HCT116 (cell line): ENCODE results near the gene ERVV-1. TPM values are rescaled to one million over a fixed set of nuclear protein-coding genes. Genes with fewer than 3 reads are reported as not detected.

Source experiments
- ATAC-seq: fragments of 200-7000 bp; cut with Tn5 transposase; 2 replicates; pipeline ENCODE4 v1.9.1; 2020; ENCODE audit warnings: mild to moderate bottlenecking, moderate library complexity
- Bru-seq: library from RNA; stranded (reverse); fragments of 400-500 nt; gene quantifications from one replicate; lab custom pipeline; 2021; lab: Mats Ljungman, UMichigan
- BruChase-seq, 2 experiments: library from RNA; stranded (reverse); fragments of 400-500 nt; gene quantifications; one replicate each; lab custom pipeline; 2021; lab: Mats Ljungman, UMichigan
- BruUV-seq: library from RNA; stranded (reverse); fragments of 400-500 nt; replicated peaks from 2 replicates; lab custom pipeline; 2021; lab: Mats Ljungman, UMichigan
- CTCF ChIA-PET: fragments of 300-600 bp; sonication (Branson Sonifier 250); formaldehyde crosslinking; loops from one replicate; lab custom pipeline; 2021; ENCODE audit warnings: antibody characterized with exemption; lab: Charles Lee
- POLR2A ChIA-PET: fragments of 300-600, 350-600 bp; sonication (Branson Sonifier 250); formaldehyde crosslinking; loops from one replicate; lab custom pipeline; 2021; ENCODE audit warnings: antibody characterized with exemption; lab: Charles Lee
- RAD21 ChIA-PET, 2 experiments: fragments of 300-600 bp; sonication (Branson Sonifier 250); formaldehyde crosslinking; loops; one replicate each; lab custom pipeline; 2023; ENCODE audit warnings: low total read pairs in 2 of 2; ENCODE audit not compliant: uncharacterized antibody in 2 of 2, unreplicated experiment in 2 of 2, low non-redundant PET in 1 of 2; lab: Charles Lee
- DNase-seq: peaks from one replicate; pipeline ENCODE4 v3.0.0-alpha.2; 2010; ENCODE audit warnings: low read depth, low spot score
- H2AFZ ChIP-seq: fragments of 200-600 bp; shearing (Covaris generic), sonication (generic); 2 replicates; pipeline ENCODE4 v1.6.1; 2017; ENCODE audit warnings: low read depth, mixed run types, mixed read lengths, antibody characterized with exemption, low read length; ENCODE audit not compliant: poor library complexity, severe bottlenecking
- H3K27ac ChIP-seq: 2 replicates; pipeline ENCODE4 v1.5.1; 2012; ENCODE audit warnings: low read depth, low read length
- H3K27me3 ChIP-seq: fragments of 200-600 bp; sonication (generic); 2 replicates; pipeline ENCODE4 v1.6.1; 2016; ENCODE audit warnings: mixed run types, low read length, mixed read lengths; ENCODE audit not compliant: insufficient read depth
- H3K36me3 ChIP-seq, 2 experiments: fragments of 200-500 bp in 1 of 2; fragments of 200-600 bp in 1 of 2; sonication (Bioruptor generic) in 1 of 2; sonication (generic) in 1 of 2; 2 replicates each; pipeline versions ENCODE4 v1.5.1 to v1.6.1; 2014 to 2016; ENCODE audit warnings: low read length in 2 of 2, inconsistent platforms in 1 of 2, mixed read lengths in 1 of 2, mixed run types in 1 of 2; ENCODE audit not compliant: insufficient read depth in 2 of 2, control insufficient read depth in 1 of 2
- H3K4me1 ChIP-seq, 2 experiments: fragments of 200-600 bp in 1 of 2; sonication (generic) in 1 of 2; 2 replicates each; pipeline versions ENCODE4 v1.5.1 to v1.6.1; 2012 to 2017; ENCODE audit warnings: low read length in 2 of 2, inconsistent platforms in 1 of 2, mild to moderate bottlenecking in 1 of 2, mixed read lengths in 1 of 2, mixed run types in 1 of 2, moderate library complexity in 1 of 2; ENCODE audit not compliant: insufficient read depth in 2 of 2, control insufficient read depth in 1 of 2
- H3K4me2 ChIP-seq: fragments of 200-600 bp; sonication (generic); 2 replicates; pipeline ENCODE4 v1.6.1; 2017; ENCODE audit warnings: mixed run types, low read length, mixed read lengths
- H3K4me3 ChIP-seq, 2 experiments: fragments of 200-600 bp in 1 of 2; sonication (generic) in 1 of 2; replicated peaks in 1 of 2; 2 replicates each; pipeline ENCODE4 v1.5.1; 2011 to 2016; ENCODE audit warnings: low read length in 2 of 2, control low read depth in 1 of 2, low read depth in 1 of 2, mild to moderate bottlenecking in 1 of 2, mixed read lengths in 1 of 2, mixed run types in 1 of 2
- H3K79me2 ChIP-seq: fragments of 200-600 bp; sonication (generic); 2 replicates; pipeline ENCODE4 v1.6.1; 2017; ENCODE audit warnings: mild to moderate bottlenecking, mixed run types, low read length, moderate library complexity, mixed read lengths; ENCODE audit not compliant: insufficient read depth
- H3K9ac ChIP-seq: fragments of 200-600 bp; sonication (generic); 2 replicates; pipeline ENCODE4 v1.6.1; 2016; ENCODE audit warnings: low read length, mixed read lengths
- H3K9me2 ChIP-seq: fragments of 200-600 bp; sonication (generic), shearing (Covaris generic); 2 replicates; pipeline ENCODE4 v1.6.1; 2017; ENCODE audit warnings: mixed run types, mild to moderate bottlenecking, moderate library complexity; ENCODE audit not compliant: insufficient read depth
- H3K9me3 ChIP-seq, 2 experiments: fragments of 200-500 bp in 1 of 2; fragments of 200-600 bp in 1 of 2; sonication (Bioruptor generic) in 1 of 2; sonication (generic) in 1 of 2; 2 replicates each; pipeline ENCODE4 v1.6.1; 2014 to 2017; ENCODE audit warnings: low read length in 2 of 2, mixed read lengths in 2 of 2, inconsistent platforms in 1 of 2, low read depth in 1 of 2, mild to moderate bottlenecking in 1 of 2, mixed run types in 1 of 2, moderate library complexity in 1 of 2; ENCODE audit not compliant: control insufficient read depth in 1 of 2, insufficient read depth in 1 of 2
- H4K20me1 ChIP-seq: fragments of 200-600 bp; sonication (generic), shearing (Covaris generic); 2 replicates; pipeline ENCODE4 v1.6.1; 2017; ENCODE audit warnings: mixed run types, mild to moderate bottlenecking, moderate library complexity; ENCODE audit not compliant: insufficient read depth
- CBX3 ChIP-seq: IDR thresholded peaks from 2 replicates; pipeline ENCODE4 v1.6.1; 2012; ENCODE audit warnings: low read depth
- FOSL1 ChIP-seq: IDR thresholded peaks from 2 replicates; pipeline ENCODE4 v1.6.1; 2012; ENCODE audit warnings: low read depth
- ZFX ChIP-seq: fragments of 450-650 bp; IDR thresholded peaks from 2 replicates; pipeline ENCODE4 v1.6.1; 2017
- intact Hi-C: fragments of 100-400 bp; cut with micrococcal nuclease; formaldehyde crosslinking; loops from 2 replicates; pipeline ENCODE4 v1.10.0; 2022
- long read RNA-seq: library from polyadenylated mRNA; unstranded; transcript quantifications from one replicate; pipeline ENCODE4 v2.0.0, GENCODE V29; 2021; ENCODE audit not compliant: unreplicated experiment
- polyA plus RNA-seq: library from polyadenylated mRNA; unstranded; fragments of >200 nt; gene quantifications from 2 replicates; pipeline ENCODE4 v1.2.1, GENCODE V29; 2012; ENCODE audit warnings: missing spikeins
- total RNA-seq: library from RNA; stranded (reverse); gene quantifications from one replicate; pipeline ENCODE4 v1.2.1, GENCODE V29; 2021; ENCODE audit not compliant: unreplicated experiment
- TF ChIP-seq, protein P1 (sequence below): IDR thresholded peaks from 2 replicates; pipeline ENCODE4 v1.6.1; 2012; ENCODE audit warnings: low read depth

ERVV-1 gene, protein sequence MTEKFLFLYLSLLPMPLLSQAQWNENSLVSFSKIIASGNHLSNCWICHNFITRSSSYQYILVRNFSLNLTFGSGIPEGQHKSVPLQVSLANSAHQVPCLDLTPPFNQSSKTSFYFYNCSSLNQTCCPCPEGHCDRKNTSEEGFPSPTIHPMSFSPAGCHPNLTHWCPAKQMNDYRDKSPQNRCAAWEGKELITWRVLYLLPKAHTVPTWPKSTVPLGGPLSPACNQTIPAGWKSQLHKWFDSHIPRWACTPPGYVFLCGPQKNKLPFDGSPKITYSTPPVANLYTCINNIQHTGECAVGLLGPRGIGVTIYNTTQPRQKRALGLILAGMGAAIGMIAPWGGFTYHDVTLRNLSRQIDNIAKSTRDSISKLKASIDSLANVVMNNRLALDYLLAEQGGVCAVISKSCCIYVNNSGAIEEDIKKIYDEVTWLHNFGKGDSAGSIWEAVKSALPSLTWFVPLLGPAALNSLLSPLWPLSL
- not detected for total RNA-seq
- not detected in 2 replicates for polyA plus RNA-seq
- not detected for Bru-seq, nascent RNA
- BruChase-seq, experiment 1, labeled RNA remaining after a 6-hour chase: not detected
- BruChase-seq, experiment 2, labeled RNA remaining after a 2-hour chase: not detected
- long read RNA-seq: 0 reads

DNA sequence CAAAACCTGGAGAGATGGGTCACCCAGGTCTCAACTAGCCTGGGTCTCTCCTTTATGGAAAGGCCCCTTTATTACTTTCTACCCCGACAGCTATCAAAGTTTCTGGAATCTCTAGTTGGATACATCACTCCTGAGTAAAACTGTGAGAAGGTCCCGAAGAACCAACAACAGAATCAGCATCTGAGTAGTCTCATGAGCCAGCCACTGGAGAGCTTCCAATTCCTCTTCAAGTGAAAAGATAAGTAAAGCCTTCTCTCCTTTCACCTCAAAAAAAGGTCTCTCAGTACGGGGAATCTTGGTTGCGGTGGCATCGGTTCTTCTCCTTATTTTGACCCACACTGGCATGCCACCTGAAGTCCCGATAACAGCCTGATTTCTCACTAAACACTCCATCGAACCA lies at the start of gene ERVV-1:
Gene ERVV-1, plus strand, starts transcription at position 301 of the 400 bp plus-strand sequence. CDS start 170 bp downstream, outside the sequence.
- intact Hi-C loops: no loop called here
- RAD21 ChIA-PET: no interaction called here
- H3K4me2 ChIP-seq: no peak within 1 kb of the TSS
- no peak for ATAC-seq
- POLR2A ChIA-PET: no interaction called here
- no peak within 1 kb of the TSS for H2AFZ ChIP-seq
- no peaks in the 10 kb centered on the region for H3K9me2 ChIP-seq
- H3K79me2 ChIP-seq: no peaks in the 10 kb centered on the region
- CTCF ChIA-PET: no interaction called here
- no peak within 1 kb of the TSS for H3K9ac ChIP-seq
- no peak within 1 kb of the TSS for H3K4me3 ChIP-seq
- BruUV-seq: no TSS peak
- H3K4me1 ChIP-seq: no peaks in the 10 kb centered on the region
- no peaks in the 10 kb centered on the region for H3K36me3 ChIP-seq
- no peaks in the 10 kb centered on the region for H3K27me3 ChIP-seq
- no peak for TF ChIP-seq FOSL1
- no peak for TF ChIP-seq ZFX
- TF ChIP-seq CBX3: no peak
- TF ChIP-seq, protein P1, sequence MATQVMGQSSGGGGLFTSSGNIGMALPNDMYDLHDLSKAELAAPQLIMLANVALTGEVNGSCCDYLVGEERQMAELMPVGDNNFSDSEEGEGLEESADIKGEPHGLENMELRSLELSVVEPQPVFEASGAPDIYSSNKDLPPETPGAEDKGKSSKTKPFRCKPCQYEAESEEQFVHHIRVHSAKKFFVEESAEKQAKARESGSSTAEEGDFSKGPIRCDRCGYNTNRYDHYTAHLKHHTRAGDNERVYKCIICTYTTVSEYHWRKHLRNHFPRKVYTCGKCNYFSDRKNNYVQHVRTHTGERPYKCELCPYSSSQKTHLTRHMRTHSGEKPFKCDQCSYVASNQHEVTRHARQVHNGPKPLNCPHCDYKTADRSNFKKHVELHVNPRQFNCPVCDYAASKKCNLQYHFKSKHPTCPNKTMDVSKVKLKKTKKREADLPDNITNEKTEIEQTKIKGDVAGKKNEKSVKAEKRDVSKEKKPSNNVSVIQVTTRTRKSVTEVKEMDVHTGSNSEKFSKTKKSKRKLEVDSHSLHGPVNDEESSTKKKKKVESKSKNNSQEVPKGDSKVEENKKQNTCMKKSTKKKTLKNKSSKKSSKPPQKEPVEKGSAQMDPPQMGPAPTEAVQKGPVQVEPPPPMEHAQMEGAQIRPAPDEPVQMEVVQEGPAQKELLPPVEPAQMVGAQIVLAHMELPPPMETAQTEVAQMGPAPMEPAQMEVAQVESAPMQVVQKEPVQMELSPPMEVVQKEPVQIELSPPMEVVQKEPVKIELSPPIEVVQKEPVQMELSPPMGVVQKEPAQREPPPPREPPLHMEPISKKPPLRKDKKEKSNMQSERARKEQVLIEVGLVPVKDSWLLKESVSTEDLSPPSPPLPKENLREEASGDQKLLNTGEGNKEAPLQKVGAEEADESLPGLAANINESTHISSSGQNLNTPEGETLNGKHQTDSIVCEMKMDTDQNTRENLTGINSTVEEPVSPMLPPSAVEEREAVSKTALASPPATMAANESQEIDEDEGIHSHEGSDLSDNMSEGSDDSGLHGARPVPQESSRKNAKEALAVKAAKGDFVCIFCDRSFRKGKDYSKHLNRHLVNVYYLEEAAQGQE: no peak
- H3K27ac ChIP-seq: no peak within 1 kb of the TSS
- peaks cover 0 to 3% of the 10 kb centered on the region in 2 experiments; a peak in 2 of 4 replicates for H3K9me3 ChIP-seq
- no peak for DNase-seq
- no peaks in the 10 kb centered on the region for H4K20me1 ChIP-seq
